Glomerular visceral epithelial cell (primary cell): Measurements from ENCODE around the gene PDAP1.
"Not testable (repeated sequence)": the region's sequence is repeated elsewhere in the genome, so short reads cannot be mapped to it uniquely, and the experiment has no call there.

ENCODE experiments used
- DNase-seq: peaks from one replicate; pipeline ENCODE4 v3.0.0-alpha.2; 2016; ENCODE audit errors: extremely low spot score

Gene PDAP1

DNA sequence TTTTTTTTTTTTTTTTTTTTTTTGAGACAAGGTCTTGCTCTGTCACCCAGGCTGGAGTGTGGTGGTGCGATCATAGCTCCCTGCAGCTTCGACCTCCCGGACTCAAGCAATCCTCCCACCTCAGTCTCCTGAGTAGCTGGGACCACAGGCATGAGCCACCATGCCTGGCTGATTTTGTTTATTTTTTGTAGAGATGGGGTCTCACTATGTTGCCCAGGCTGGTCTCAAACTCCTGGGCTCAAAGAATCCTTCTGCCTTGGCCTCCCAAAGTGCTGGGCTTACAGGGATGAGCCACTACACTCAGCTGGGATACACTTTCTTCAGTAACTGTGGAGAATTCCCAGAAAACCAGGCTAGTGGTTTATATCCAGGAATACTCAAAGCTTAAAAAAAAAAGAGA, 57.8 kb downstream of the PDAP1 start:
- not testable (repeated sequence) for DNase-seq
